Measurements from ENCODE around the gene SEPTIN5.

GRCh38 chr22:19716829-19717105, 2.5 kb downstream of the SEPTIN5 start:
- TF ChIP-seq ZZZ3 (IDR thresholded peaks at IDR 0.05): no peak
- TF ChIP-seq CTCF (IDR thresholded peaks at IDR 0.05 in 2 of 3, conservative IDR thresholded peaks at IDR 0.05 in 1 of 3; ENCODE audit: insufficient read depth in 2 of 3, low read depth in 1 of 3, low read length in 3 of 3): no peak
- TF ChIP-seq WHSC1 (IDR thresholded peaks at IDR 0.05; ENCODE audit: low read length): no peak
- no peak for TF ChIP-seq XRCC5 (IDR thresholded peaks at IDR 0.05; ENCODE audit: low read depth, low read length)
- no peak for TF ChIP-seq FOXJ3 (CRISPR knock-in tag; IDR thresholded peaks at IDR 0.05)
